Thymus (tissue), 11 donors: ENCODE measurements around the gene LPIN1. TPM values are rescaled to one million over a fixed set of nuclear protein-coding genes. Genes with fewer than 3 reads are reported as not detected.

Experiments
- DNase-seq, 9 donors: peaks; one replicate each; pipeline ENCODE4 v3.0.0-alpha.2; 2013; ENCODE audit warnings: low spot score in 9 of 9, low read depth in 6 of 9, missing footprints in 1 of 9
- H3K27ac ChIP-seq, 2 donors: one replicate each; pipeline ENCODE4 v1.5.1; 2013; ENCODE audit warnings: control low read depth in 1 of 2, low read depth in 1 of 2, low read length in 1 of 2, mild to moderate bottlenecking in 1 of 2, moderate library complexity in 1 of 2
- H3K27me3 ChIP-seq, 2 donors: one replicate each; pipeline ENCODE4 v1.5.1; 2013; ENCODE audit warnings: low read length in 1 of 2; ENCODE audit not compliant: control insufficient read depth in 2 of 2, insufficient read depth in 1 of 2
- H3K36me3 ChIP-seq, 2 donors: one replicate each; pipeline ENCODE4 v1.5.1; 2013; ENCODE audit warnings: low read length in 1 of 2, mild to moderate bottlenecking in 1 of 2, moderate library complexity in 1 of 2; ENCODE audit not compliant: control insufficient read depth in 2 of 2, insufficient read depth in 2 of 2
- H3K4me1 ChIP-seq, 2 donors: one replicate each; pipeline ENCODE4 v1.5.1; 2013; ENCODE audit warnings: low read length in 2 of 2; ENCODE audit not compliant: control insufficient read depth in 2 of 2, insufficient read depth in 2 of 2
- H3K4me3 ChIP-seq, 2 donors: one replicate each; pipeline ENCODE4 v1.5.1; 2013; ENCODE audit warnings: low read length in 2 of 2, control low read depth in 1 of 2, mild to moderate bottlenecking in 1 of 2
- H3K9me3 ChIP-seq, 2 donors: one replicate each; pipeline ENCODE4 v1.5.1; 2013; ENCODE audit warnings: low read length in 1 of 2, mild to moderate bottlenecking in 1 of 2; ENCODE audit not compliant: control insufficient read depth in 2 of 2, insufficient read depth in 1 of 2
- WGBS: extraction: QIAGEN DNeasy Blood & Tissue Kit; methylation state at CpG from one replicate; pipeline ENCODE4 v1.1.7; 2013; 5-methylcytosine and 5-hydroxymethylcytosine counted together
- polyA plus RNA-seq: library from polyadenylated mRNA; stranded (reverse); fragments of 200-250 nt; gene quantifications from one replicate; pipeline ENCODE4 v1.2.3, GENCODE V29; 2013
- total RNA-seq: library from RNA; stranded (reverse); fragments of 120-200 nt; gene quantifications from one replicate; pipeline ENCODE4 v1.2.4, GENCODE V29; 2013
- donor health status: healthy.

LPIN1 gene
- total and polyA plus RNA-seq, 2 donors, result 15.6 to 46.6 TPM

DNA sequence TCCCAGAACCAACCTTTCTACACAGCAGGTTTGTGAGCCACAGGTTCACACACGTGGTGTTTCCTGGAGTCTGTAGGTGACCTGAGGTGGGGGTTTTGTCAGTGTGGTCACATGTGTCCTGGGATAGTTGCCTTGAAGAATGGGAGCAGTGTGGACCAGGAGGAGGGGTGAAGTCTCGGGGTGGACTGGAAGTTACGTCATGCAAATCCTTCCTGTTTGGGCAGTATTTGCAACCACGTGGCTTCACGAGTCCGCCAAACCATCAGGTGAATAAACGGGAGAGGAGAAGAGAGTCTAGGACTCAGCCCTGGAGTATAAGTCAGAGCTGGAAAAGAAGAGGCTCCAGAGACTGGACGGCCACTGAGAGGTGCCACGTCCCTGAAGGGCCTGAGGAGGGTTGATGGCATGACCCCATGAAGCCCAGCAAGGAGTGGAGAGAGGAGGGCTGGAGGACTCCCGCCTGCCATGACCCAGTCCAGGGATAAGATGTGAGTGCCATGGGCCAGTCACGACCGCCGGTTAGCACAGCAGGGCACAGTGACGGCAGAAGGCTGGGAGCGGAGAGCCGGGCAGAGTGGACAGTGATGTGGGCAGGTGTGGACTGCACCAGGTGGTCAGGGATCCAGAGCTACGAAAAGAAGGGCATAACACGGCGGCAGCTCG, 16.5 kb downstream of the LPIN1 start:
- WGBS, result 89% methylated on average over 20 of the region's 20 CpGs
- Histone ChIP-seq H3K4me1 (peaks cover 0 to 15% of the 10 kb centered on the region in 2 donors), H3K9me3 (peaks cover 0 to 4% of the 10 kb centered on the region in 2 donors), H3K27ac (no peak overlapping the region), H3K36me3 (peaks cover 23% of the 10 kb centered on the region in 2 donors), H3K27me3 (no peaks in the 10 kb centered on the region), H3K4me3 (no peak overlapping the region)
- DNase-seq, result no peak

DNA sequence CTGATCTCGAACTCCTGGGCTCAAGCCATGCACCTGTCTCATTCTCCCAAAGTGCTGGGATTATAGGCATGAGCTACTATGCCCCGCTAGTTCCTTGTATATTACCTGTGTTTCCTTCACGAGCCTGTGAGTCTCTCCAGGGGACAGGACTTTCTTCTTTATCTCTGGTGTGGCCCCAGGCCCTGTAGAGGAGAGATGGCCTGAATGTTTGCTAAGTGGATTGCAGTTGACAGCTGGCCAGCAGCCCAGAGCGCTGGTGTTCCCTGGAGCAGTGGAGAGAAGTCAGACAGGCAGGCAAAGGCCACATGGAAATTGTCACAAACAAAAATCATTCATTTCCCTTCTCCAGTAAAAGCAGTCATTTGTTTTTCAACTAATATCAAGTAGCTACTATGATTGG, 17.9 kb downstream of the LPIN1 start:
- peaks cover 0 to 4% of the 10 kb centered on the region in 2 donors for H3K9me3 ChIP-seq
- DNase-seq, result no peak
- H3K36me3 ChIP-seq, result peaks cover 23% of the 10 kb centered on the region in 2 donors
- H3K4me1 ChIP-seq, result peaks cover 0 to 11% of the 10 kb centered on the region in 2 donors
- WGBS, result 97% methylated on average over 4 of the region's 4 CpGs
- no peaks in the 10 kb centered on the region for H3K27me3 ChIP-seq
- H3K27ac ChIP-seq, result no peak overlapping the region
- no peak overlapping the region for H3K4me3 ChIP-seq

DNA sequence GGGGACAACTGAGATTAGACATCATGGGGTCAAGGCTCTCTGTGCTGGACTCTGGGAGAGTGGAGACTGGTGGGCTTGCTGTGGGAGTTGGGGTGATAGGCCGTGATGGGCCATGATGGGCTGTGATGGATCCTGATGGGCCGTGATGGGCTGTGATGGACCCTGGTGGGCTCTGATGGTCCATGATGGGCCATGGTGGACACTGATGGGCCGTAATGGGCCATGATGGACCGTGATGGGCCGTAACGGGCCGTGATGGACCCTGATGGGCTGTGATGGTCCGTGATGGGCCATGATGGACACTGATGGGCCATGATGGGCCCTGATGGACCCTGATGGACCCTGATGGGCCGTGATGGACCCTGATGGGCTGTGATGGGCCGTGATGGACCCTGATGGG, 18.5 kb downstream of the LPIN1 start:
- 98% methylated on average over 10 of the region's 10 CpGs for WGBS
- Histone ChIP-seq H3K4me3 (no peak overlapping the region), H3K9me3 (peaks cover 0 to 4% of the 10 kb centered on the region in 2 donors), H3K36me3 (peaks cover 23 to 26% of the 10 kb centered on the region in 2 donors), H3K4me1 (peaks cover 0 to 11% of the 10 kb centered on the region in 2 donors), H3K27ac (no peak overlapping the region), H3K27me3 (no peaks in the 10 kb centered on the region)
- no peak for DNase-seq

DNA sequence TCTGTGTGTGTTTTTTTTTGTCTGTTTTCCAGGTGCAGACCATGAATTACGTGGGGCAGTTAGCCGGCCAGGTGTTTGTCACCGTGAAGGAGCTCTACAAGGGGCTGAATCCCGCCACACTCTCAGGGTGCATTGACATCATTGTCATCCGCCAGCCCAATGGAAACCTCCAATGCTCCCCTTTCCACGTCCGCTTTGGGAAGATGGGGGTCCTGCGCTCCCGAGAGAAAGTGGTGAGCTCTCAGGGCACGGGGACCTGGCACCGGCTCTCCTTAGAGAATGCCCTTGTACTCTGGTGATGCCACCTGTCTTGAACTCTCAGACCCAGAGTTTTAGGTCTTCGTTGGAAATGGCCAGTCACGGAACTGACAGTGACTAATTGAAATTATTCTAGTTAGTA, 19.1 kb downstream of the LPIN1 start:
- Histone ChIP-seq H3K4me1 (peaks cover 0 to 11% of the 10 kb centered on the region in 2 donors), H3K27me3 (no peaks in the 10 kb centered on the region), H3K9me3 (peaks cover 0 to 4% of the 10 kb centered on the region in 2 donors), H3K4me3 (no peak overlapping the region), H3K36me3 (peaks cover 27 to 31% of the 10 kb centered on the region in 2 donors), H3K27ac (no peak overlapping the region)
- 95% methylated on average over 13 of the region's 13 CpGs for WGBS
- no peak for DNase-seq

DNA sequence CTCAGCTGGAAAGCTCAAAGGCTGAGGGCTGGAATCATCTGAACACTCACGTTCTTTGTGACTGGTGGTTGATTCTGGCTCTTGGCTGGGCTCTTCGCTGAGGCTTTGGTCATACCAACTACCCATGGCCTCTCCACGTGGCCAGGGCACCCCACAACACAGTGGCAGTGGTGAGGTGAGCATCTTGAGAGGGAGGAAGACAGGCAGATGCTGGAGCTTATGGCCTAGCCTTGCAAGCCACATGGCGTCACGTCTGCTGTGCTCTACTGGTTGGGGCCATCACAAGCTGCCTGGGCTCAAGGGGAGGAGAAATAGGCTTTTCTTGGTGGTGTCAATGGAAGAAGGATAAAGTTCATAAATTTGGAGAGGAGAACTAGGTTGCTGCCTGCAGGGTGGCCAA, 19.6 kb downstream of the LPIN1 start:
- no peak overlapping the region for H3K27ac ChIP-seq
- H3K9me3 ChIP-seq, result peaks cover 0 to 4% of the 10 kb centered on the region in 2 donors
- no peak overlapping the region for H3K4me3 ChIP-seq
- WGBS, result 98% methylated on average over 5 of the region's 5 CpGs
- no peak for DNase-seq
- peaks cover 0 to 7% of the 10 kb centered on the region in 2 donors for H3K4me1 ChIP-seq
- peaks cover 27 to 36% of the 10 kb centered on the region in 2 donors for H3K36me3 ChIP-seq
- no peaks in the 10 kb centered on the region for H3K27me3 ChIP-seq

DNA sequence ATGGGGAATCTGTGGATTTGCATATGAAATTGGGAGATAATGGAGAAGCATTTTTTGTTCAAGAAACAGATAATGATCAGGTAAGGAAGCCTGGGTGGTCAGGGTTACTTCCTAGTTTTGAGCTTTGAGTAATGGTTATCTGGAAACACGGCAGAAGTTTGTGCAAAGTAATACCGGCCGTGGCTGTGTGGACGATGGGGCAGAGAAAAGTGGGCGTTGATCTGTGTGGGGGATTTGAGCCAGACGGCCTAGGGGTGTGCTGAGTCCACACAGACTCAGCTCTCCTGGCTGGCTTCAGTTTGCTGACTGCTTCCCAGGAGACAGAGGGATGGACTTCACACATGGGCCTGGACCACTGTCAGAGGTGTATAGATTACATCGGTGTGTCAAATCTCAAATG, 21.3 kb downstream of the LPIN1 start:
- H3K27me3 ChIP-seq, result no peaks in the 10 kb centered on the region
- peaks cover 34 to 49% of the 10 kb centered on the region in 2 donors for H3K36me3 ChIP-seq
- no peaks in the 10 kb centered on the region for H3K4me1 ChIP-seq
- no peak overlapping the region for H3K27ac ChIP-seq
- WGBS, result 81% methylated on average over 7 of the region's 7 CpGs
- H3K9me3 ChIP-seq, result peaks cover 0 to 4% of the 10 kb centered on the region in 2 donors
- no peak for DNase-seq
- H3K4me3 ChIP-seq, result no peak overlapping the region

DNA sequence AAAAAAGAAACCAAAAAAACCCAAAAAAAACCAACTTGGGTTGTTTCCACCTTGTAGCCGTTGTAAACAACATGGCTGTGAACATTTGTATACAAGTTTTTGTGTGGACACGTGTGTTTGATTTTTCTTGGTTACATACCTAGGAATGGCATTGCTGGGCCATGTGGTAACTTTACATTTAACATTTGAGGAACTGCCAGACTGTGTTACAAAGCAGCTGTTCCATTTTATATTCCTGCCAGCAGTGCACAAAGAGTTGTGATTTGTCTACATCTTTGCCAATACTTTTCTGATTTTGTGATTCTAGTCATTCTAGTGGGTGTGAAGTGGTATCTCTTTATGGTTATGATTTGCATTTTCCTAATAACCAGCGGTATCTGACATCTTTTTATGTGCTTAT, 22.5 kb downstream of the LPIN1 start:
- Histone ChIP-seq H3K9me3 (peaks cover 0 to 4% of the 10 kb centered on the region in 2 donors), H3K4me3 (no peak overlapping the region), H3K4me1 (no peaks in the 10 kb centered on the region), H3K27me3 (no peaks in the 10 kb centered on the region), H3K27ac (no peak overlapping the region), H3K36me3 (peaks cover 39 to 59% of the 10 kb centered on the region in 2 donors)
- 92% methylated on average over 3 of the region's 3 CpGs for WGBS
- no peak for DNase-seq

DNA sequence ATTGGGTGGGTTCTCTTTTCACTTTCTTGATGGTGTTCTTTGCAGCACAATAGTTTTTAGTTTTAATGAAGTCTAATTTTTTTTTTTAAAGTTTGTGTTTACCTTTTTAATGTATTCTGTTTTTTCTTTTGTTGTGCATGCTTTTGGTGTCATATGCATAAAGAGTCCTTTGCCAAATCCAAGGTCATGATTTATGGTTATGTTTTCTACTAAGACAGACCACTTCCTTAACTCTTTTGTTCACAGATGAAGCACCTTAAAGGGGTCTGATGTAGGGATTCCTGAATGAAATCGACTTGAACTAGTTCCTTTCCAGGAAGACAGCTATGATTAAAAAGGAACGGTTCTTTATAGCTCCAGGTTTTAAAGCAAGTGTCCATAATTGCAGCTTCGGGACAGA, 23.1 kb downstream of the LPIN1 start:
- peaks cover 0 to 4% of the 10 kb centered on the region in 2 donors for H3K9me3 ChIP-seq
- no peak overlapping the region for H3K27ac ChIP-seq
- no peaks in the 10 kb centered on the region for H3K4me1 ChIP-seq
- no peaks in the 10 kb centered on the region for H3K27me3 ChIP-seq
- no peak overlapping the region for H3K4me3 ChIP-seq
- peaks cover 44 to 65% of the 10 kb centered on the region in 2 donors for H3K36me3 ChIP-seq
- WGBS, result 43% methylated on average over 3 of the region's 3 CpGs
- DNase-seq, result no peak

DNA sequence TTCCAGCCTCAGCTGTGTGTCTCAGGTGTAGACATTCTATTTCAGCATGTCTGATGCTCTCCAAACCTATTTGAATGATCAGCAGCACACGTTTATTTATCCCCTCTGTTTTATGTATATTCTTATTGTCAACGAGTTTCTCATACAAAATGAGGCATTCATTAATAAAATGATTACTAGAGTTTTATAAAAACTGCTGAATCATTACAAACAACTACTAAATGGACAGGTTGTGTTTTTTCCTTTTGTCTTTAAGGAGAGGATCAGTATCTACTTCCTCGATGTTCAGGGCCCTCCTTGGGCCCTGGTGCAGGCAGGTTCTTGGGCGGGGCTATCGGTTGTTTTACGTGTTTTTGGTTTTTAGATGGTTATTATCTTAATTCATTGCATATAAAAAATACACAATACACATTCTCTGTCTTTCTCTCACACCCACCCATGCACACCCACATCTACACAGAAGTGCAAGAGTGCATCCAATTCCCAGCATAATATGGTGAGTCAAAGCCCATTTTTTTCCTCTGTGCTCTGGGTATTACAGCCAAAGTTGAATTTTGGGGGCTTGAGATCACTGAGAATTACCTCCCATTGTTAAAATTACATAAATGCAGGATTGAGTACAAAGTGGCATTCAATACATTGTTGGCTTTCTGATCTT, 24.2 kb downstream of the LPIN1 start:
- 85% methylated on average over 6 of the region's 6 CpGs for WGBS
- Histone ChIP-seq H3K27ac (no peak overlapping the region), H3K4me3 (no peak overlapping the region), H3K27me3 (no peaks in the 10 kb centered on the region), H3K4me1 (no peaks in the 10 kb centered on the region), H3K9me3 (no peaks in the 10 kb centered on the region), H3K36me3 (peaks cover 43 to 65% of the 10 kb centered on the region in 2 donors)
- DNase-seq, result no peak
